GM21717 (cell line): ENCODE data around the gene ETV6.
"Not testable (repeated sequence)": the region's sequence is repeated elsewhere in the genome, so short reads cannot be mapped to it uniquely, and the experiment has no call there.

Experiments used
- ATAC-seq: cut with Tn5 transposase; IDR thresholded peaks from one replicate; pipeline ENCODE4 v1.9.1; 2021; ENCODE audit warnings: mild to moderate bottlenecking, moderate library complexity; ENCODE audit not compliant: unreplicated experiment

Gene ETV6

DNA sequence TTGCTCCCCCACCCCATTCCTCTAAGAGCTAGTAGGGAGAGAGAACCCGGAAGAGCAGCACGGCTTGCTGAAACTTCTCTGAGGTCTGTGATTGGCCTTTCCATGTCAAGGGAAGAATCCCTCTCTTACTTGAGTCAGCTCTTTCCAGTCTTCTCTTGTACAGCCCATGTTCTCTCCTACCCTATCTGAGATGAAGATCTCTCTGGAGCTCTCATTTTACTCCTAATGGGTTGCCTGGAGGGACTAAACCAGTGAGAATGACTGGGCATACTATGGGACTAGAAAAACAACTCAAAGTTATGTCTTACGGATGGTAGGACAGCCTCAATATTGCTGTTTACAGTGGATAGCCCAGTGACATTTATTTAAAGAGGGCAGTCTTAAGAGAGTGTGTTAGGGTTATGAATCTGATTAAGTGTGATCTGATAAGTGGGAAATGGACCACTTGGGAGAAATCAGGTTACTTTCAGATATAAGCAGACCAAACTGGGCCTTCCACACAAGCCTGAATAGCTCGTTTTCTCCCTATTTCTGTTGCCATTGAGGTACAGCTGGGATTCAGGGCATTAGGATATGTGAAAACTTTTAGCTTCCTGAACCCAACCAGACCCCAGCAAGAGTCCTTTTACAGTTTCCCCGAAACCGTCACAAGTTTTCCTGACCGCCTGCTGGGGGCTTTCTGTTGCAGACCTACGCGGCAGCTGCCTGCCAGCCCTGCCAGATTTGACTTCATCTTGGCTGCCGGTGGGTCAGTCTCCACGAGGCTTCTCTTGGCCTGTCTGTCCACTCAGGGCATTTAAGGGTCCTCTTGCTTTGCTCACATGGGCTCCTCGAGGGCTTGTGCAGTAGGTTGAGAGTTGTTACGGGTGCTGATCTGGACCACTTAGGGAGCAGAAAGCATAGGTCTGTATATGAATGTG is 16.9 kb downstream of the ETV6 start:
- ATAC-seq = no peak

GRCh38 chr12:11667171-11667570 is 17.7 kb downstream of the ETV6 start:
- ATAC-seq = no peak

- no peak for ATAC-seq
Measured at GRCh38 chr12:11668611-11669010, 19.1 kb downstream of the ETV6 start.

DNA sequence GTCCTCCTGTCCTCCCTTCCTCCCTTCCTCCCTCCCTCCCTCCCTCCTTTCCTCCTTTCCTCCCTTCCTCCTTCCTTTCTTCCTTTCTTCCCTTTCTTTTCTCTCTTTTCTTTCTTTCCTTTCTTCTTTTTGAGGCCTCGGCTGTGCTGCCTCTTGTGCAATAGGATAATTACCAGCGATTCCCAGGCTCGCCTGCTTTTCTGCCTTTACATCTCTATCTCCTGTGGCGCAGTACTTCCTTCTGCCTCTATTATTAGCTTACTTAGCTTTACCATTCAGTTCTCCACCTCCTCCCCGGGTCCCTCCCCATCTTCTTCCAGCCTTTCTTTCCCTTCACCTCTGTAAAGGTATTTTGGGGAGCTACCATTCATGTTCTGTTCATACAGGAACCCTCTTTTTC is 19.9 kb downstream of the ETV6 start:
- no peak for ATAC-seq

GRCh38 chr12:11672256-11673191 is 23.1 kb downstream of the ETV6 start:
- no peak for ATAC-seq

- ATAC-seq = no peak
Measured at GRCh38 chr12:11673666-11674461, 24.4 kb downstream of the ETV6 start.

DNA sequence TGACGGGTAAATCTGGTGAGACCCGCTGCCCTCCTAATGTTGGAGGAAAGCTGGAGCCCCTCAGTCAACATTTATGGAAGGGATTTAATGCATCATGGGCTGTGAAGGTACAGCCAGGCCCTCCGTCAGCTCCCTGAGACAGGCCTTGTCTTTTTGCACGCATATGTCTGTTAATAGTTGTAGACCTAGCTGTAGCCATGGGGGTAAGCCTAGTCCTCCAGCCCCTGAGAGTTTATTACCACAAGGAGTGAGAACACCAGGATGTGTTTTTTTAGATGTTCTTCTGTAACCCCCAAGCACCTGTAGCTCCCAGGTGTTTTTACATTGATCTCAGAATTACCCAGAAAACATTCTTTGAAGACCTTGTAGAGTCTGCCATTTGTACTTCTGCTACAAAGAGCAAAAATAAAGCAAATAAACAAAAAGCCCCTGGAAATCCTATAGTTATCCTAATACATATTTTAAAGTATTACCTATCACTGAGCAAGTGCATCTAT is 25.5 kb downstream of the ETV6 start:
- no peak for ATAC-seq

- no peak for ATAC-seq
Measured at GRCh38 chr12:11676052-11676451, 26.6 kb downstream of the ETV6 start.

GRCh38 chr12:11677093-11677492 is 27.6 kb downstream of the ETV6 start:
- no peak for ATAC-seq

- ATAC-seq = no peak
Measured at GRCh38 chr12:11677752-11678151, 28.3 kb downstream of the ETV6 start.

- no peak for ATAC-seq
Measured at GRCh38 chr12:11678781-11679180, 29.3 kb downstream of the ETV6 start.

DNA sequence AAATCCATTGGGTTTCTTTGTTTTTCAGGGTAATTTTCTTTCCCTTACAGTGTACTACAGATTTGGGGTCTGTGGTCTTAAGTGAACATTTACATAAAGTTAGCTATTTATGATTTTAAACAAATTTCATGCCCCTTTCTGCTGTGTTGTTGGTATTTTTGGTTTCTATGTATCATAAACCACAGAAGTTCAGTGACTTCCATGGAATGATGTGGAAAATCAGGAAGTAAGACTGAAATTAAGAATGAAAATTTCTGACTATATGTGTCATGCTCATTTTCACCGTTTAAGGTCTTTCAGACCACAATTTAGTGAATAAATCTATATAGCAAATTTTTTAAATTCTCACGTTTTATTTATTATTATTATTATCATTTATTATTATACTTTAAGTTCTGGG is 31.7 kb downstream of the ETV6 start:
- no peak for ATAC-seq

DNA sequence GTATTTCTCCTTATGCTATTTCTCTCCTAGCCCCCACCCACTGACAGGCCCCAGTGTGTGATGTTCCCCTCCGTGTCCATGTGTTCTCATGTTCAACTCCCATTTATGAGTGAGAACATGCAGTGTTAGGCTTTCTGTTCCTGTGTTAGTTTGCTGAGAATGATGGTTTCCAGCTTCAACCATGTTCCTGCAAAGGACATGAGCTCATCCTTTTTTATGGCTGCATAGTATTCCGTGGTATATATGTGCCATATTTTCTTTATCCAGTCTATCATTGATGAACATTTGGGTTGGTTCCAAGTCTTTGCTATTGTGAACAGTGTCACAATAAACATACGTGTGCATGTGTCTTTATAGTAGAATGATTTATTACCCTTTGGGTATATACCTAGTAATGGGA is 32.2 kb downstream of the ETV6 start:
- not testable (repeated sequence) for ATAC-seq

GRCh38 chr12:11684393-11684792 is 34.9 kb downstream of the ETV6 start:
- no peak for ATAC-seq

- ATAC-seq = no peak
Measured at GRCh38 chr12:11684811-11685210, 35.3 kb downstream of the ETV6 start.

- no peak for ATAC-seq
Measured at GRCh38 chr12:11685316-11685715, 35.8 kb downstream of the ETV6 start.

- no peak for ATAC-seq
Measured at GRCh38 chr12:11685716-11686115, 36.2 kb downstream of the ETV6 start.

- ATAC-seq = no peak
Measured at GRCh38 chr12:11686120-11686519, 36.6 kb downstream of the ETV6 start.

GRCh38 chr12:11687528-11687927 is 38.1 kb downstream of the ETV6 start:
- ATAC-seq = no peak

- ATAC-seq = no peak
Measured at GRCh38 chr12:11688379-11688778, 38.9 kb downstream of the ETV6 start.

DNA sequence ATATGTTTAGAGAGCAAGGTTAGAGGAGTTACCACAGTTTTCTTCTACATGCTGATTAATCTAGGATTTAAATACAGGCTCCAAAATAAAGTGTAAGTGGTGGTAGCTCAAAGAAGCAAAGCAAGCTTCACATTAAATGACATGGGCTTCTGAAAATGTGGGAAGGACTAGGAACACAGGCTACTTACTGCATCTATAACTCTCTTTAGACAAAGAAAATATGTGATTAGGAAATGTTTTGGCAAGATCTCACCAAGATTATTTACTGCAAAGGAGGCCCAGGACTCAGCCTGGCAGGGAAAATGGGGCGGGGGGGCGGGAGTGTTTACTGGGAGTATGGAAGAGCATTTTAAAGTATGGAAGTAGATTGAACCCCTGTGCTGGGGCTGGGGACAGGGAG is 39.4 kb downstream of the ETV6 start:
- ATAC-seq = no peak
